EL (cell line): Measurements from ENCODE around the gene ALK.

Experiments used
- DNase-seq: peaks from one replicate; pipeline ENCODE4 v3.0.0-alpha.2; 2016

ALK gene

DNA sequence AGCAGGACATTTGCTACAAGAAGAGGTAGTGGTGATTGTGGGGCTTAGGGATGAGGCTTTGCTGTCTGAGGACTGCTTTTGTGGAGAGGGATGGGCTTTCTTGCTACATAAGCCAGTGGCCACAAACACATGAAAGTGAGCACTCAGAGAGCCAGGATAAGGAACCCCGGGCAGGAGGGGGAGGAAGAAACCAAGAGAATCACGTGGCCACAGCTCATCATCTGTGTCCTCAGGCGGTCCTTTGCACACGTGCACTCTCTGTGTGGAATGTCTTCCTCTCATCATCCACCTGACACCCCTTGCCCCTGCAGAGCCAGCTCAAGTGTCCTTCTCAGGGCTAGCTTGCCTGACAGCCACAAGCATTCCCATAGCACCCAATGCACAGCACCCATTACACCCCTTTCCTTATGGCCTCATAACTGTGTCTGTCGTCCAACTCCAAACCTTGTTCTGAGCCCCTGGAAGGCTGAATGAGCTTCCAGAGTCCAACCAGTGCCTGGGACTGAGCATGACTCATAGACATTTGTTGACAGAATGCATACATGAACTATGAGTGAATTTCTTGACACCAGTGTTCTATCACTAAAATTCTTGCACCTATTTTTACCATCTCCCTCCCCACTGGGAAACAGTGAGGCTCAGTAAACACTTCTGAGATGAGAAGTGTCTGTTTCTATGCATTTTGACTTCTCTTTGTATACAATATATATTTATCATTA is 398.3 kb downstream of the ALK start:
- peak; percentile 81 for DNase-seq

- peak; percentile 46 for DNase-seq
These were observed 401.4 kb downstream of the ALK start for GRCh38 chr2:29520001-29520400.

DNA sequence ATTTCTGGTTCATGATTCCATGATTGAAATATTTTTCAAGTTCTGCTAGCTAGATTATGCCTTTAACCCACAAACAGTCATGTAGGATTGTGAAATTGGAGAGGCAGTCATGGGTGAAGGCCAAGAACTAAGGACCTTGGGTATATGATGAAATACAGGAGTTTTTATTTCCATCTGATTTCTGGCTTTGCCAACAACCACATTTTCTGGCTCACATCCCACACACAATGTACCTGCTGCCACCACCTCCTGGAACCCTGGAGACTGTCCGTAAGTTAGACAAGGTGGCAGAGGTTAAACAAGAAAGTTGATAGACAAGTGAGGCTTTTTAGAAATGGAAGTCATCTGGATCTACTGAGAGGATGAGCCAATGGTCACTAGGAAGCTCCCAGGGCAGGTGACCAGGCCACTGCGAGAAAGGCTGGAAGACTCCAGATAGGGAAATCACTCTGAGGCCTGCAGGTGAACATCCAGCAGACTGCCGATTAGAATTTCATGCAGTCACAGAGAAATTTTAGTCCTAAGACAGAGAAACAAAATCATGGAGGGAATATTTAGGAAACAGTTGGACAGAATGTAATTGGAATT is 402.0 kb downstream of the ALK start:
- DNase-seq, result peak; percentile 68

DNA sequence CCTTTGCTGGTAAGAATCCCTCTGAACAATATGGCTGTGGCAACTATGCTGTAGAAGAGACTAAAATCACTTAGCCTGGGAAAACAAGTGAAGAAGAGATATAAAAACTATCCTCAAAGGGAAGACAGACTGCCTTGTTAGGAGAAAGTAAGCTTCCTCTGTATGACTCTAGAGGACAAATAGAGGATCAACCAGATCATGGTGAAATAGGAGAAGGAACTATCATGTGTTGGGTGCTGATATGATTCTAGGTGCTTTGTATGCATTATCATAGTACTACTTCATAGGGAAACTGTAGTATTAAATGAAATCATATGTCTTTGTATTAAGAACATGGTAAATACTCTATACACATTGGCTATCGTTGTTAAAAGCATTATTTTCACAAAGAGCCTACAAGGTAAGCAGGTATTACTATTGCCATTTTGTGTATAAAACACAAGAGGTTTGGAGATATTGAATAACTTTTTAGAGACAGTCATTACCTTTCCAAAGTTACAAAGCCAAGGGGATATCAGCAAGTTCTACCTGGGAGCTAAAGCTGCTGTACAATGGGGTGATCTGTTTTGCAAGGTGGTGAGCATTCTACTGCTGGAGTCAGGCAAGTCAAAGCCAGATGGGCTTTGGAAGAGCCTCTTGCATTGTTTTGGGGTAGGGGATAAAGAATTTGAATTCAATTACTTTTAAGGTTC is 402.6 kb downstream of the ALK start:
- no peak for DNase-seq

DNA sequence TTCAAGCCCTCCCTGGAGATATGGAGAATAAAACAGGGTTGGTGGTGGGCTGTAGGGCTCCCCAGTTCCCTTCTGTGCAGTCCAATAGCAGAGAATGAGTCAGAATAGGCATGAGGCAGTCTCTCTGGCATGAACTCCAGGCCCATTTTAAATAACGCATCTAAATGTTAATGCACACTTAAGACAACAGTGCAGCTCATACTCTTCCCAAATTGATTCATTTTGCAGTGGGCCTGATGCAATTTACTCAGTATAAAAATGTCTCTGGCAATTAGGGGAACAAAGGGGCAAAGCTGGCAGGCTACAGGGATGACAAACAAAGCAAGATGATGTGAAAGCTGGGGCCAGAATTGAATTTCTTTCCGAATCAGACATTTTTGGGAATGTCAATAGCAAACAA is 403.4 kb downstream of the ALK start:
- DNase-seq, result peak; percentile 56

DNA sequence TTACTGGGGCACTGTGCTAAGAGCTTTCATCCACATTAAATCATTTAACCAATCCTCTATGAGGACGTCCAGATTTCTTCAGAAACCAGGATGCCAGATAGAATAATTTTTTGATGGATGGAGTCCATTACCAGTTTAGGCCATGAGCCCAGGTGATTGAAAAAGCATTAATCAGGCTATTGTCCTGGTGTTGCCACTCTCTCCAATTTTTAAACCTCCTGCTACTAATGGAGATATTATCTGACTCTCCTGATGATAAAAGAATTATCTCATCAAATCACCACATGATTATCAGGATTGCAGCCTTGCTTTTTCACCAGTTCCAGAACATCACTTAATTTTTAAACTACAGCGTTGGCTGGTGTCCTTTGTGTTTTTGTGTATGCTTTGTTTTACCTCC is 404.0 kb downstream of the ALK start:
- DNase-seq, result no peak

DNA sequence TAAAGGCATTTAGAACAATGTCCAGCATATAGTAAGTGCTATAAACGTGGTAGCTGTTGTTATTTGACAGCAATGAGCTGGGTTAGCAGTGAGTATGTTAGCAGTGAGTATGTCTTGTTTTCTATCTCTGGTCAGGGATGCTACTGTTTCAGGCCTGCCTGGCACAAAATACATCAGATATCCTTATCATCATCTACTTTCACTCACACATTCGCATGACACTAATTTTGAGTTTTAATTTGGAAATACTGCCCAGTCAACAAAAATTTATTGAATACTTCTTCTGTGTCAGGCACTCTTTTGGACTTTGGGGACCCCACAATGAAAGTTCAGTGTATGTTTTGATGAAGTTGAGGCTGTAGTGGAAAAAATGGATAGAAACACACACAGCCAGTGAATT is 404.6 kb downstream of the ALK start:
- DNase-seq, result no peak

DNA sequence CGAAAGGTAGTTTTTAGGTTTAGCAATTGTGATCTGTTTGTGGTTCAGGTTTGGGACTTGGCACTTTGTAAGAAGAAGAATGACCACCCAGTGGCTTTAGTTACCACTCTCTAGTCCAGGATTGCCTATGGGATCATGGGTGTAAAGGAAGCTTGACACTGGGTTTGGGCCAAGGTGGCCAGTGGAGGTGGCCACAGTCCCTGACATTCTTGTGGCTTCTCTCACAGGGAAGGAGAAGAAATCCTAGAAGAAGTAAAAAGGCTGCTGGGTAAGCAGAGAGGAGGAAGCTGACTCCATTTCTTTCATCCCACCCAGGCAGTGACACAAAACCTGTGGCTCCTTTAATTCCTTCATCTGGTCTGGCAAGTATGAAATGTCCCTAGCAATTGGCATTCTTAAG is 411.5 kb downstream of the ALK start:
- no peak for DNase-seq

DNA sequence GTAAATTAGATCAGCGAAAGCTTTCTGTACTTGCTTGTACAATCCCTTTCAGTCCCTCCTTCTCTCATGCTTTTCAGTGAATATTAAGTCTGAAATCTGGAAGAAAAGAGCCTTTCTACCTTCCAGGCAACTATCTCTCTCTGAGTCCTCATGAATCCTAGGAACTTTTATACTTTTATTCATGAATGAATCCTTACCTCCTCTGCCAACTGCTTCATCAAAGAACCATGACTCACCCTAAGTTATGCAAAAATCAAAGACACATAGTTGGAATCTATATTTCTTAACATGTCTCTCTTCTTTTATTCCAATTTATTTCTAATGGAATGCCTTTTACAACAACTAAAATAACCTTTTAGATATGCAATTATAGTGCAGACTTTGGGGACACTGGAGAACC is 412.0 kb downstream of the ALK start:
- DNase-seq, result no peak

DNA sequence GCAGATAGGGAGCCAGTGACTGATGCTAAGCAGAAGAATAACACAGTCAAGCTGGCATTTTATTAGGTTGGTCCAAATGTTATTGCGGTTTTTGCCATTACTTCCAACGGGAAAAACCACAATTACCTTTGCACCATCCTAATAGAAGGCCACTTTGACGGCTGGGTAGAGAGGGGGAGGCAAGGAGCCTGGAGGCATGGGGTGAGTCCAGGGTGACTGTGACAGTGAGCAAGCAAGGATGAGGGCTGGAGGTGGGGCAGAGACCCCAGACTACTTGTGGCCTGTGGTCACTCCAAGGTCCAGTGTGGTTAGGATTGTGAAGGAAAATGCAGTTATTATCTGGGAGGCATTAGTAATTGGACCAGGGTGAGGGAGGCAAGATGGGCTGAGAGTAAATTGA is 416.6 kb downstream of the ALK start:
- DNase-seq, result no peak

DNA sequence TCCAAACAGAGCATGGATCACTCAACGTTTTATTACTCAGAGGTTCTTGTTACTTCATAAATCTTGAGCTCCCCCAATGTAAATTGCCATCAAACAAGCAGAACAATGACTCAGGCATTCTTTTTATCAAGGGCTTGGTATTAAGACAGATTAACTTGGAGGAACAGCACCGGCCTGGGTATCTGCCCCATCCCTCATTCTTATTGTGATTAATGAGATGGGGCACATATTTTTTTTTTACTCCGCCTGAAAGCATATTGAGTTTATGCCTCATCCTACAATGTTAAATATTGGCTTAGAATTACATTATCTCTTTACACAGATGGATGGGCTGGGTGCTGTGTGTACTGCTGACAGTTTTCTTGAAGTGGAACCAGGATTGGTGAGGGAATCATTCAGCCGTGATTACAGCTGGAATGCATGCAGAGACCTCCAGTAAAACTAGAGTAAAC is 418.9 kb downstream of the ALK start:
- peak; percentile 43 for DNase-seq

GRCh38 chr2:29497375-29497774 is 424.0 kb downstream of the ALK start:
- no peak for DNase-seq

- DNase-seq, result no peak
These were observed 425.2 kb downstream of the ALK start for GRCh38 chr2:29496198-29496597.

DNA sequence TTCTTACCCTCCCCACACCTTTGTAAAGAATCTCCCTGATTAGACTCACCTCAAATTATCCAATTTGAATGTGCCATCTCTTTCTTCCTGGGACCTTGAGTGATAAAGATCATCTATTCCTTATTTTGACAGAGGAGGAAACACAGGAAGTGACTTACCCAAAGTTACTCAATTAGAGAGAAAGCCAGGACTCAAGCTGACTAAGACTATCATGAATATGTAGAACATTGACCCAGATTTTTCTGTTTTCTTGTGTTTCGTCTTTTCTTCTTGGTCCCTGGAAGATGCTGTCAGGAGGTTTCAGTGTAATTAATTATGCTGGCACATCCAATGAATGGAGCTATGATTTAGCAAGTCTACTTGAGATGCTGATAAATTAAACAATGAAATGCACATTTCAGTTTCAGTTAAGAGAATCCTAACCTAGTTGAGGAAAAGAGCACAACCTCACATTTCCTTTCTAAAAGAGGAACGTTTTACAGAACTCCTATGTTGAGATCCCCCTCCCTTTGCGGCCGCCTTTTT is 425.8 kb downstream of the ALK start:
- no peak for DNase-seq

GRCh38 chr2:29495068-29495467 is 426.3 kb downstream of the ALK start:
- DNase-seq, result no peak

DNA sequence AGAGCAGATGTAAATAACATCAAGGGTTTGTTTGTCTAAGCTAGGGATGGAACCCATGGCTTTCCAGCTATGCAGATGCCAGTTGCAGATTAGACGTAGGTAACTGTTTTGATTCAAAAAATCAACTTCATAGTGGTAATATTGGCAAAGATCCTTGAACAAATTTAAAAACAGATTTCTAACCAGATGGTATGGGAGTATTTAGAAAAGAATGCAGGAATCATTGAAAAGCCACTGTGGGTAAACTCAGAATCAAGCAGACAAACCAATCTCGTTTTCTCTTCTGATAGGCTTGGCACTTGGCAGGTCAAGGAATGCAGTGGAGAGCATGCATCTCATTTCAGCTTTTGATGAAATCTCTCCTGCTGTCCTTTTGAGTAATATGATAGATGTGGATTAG is 428.7 kb downstream of the ALK start:
- DNase-seq, result no peak

DNA sequence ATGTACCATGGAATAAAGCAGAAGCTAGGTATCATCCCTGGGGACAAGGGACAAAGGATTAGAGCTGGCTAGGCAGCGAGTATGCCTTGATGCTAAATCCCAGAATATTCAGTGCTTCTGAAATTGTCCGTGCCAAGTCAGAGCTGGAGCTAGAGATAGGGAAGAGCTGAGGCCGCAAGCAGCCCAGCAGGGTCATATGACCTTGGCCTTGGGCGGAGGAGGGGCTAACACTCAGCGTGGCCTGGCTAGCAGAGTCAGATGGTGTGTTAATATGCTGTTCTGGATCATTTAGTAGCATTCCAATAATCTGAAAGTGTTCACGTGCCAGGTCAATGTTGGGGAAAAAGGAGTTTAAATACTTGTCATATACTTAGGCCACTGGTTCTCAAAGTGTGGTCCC is 431.3 kb downstream of the ALK start:
- no peak for DNase-seq

DNA sequence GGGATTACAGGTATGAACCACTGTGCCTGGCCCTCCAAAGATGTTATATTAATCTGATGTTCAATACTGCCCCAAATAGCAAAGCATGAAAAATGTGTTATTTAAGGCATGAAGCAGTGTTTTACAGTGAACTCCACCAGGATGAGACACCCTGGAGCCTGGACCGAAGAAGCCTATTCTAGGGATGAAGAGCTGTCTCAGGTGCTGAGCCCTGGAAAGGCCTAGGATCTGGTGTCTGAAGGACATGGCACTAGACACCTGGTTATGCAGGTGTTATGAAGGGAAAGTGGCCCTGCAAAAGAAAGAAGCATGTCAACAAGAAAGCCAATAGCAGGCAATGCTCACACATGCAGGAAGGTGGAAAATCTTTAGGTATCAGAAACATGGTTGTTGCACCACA is 431.8 kb downstream of the ALK start:
- DNase-seq, result no peak

- DNase-seq, result no peak
These were observed 433.3 kb downstream of the ALK start for GRCh38 chr2:29487967-29488555.

- peak; percentile 18 for DNase-seq
These were observed 435.8 kb downstream of the ALK start for GRCh38 chr2:29485631-29486030.

- no peak for DNase-seq
These were observed 436.3 kb downstream of the ALK start for GRCh38 chr2:29485117-29485516.

- no peak for DNase-seq
These were observed 438.5 kb downstream of the ALK start for GRCh38 chr2:29482867-29483266.

- no peak for DNase-seq
These were observed 439.0 kb downstream of the ALK start for GRCh38 chr2:29482348-29482747.

- DNase-seq, result no peak
These were observed 440.1 kb downstream of the ALK start for GRCh38 chr2:29481313-29481712.
